Measurements from ENCODE around the gene ST6GALNAC2. TPM values are rescaled to one million over a fixed set of nuclear protein-coding genes. Genes with fewer than 3 reads are reported as not detected.

The ST6GALNAC2 gene
- total RNA-seq, 4 donors from 2014 or later = 8.7 to 17.8 (median 13.3) TPM

- Histone ChIP-seq H3K9me3 (no peaks in the 10 kb centered on the region), H3K4me1 (peaks cover 47 to 62% (median 59%) of the 10 kb centered on the region in 4 donors), H3K27me3 (peaks cover 0 to 56% (median 0%) of the 10 kb centered on the region in 4 donors), H3K27ac (replicated peaks in 1 of 4) (peak overlapping the region; percentile 80 to 90 (median 85)), H3K4me3 (no peak overlapping the region), H3K36me3 (peaks cover 0 to 3% (median 0%) of the 10 kb centered on the region in 4 donors)
- WGBS = 89% methylated on average over 26 of the region's 32 CpGs
- TF ChIP-seq CTCF (IDR thresholded peaks at IDR 0.05) (no peak), EP300 (IDR thresholded peaks at IDR 0.05) (no peak), POLR2AphosphoS5 (IDR thresholded peaks at IDR 0.05) (no peak), POLR2A (IDR thresholded peaks at IDR 0.05; ENCODE audit: low read depth) (no peak)
- DNase-seq (ENCODE audit: extremely low spot score) = no peak
- intact Hi-C loops (cut with DNase I) = no loop called here
Observed at GRCh38 chr17:76530811-76531485, 54.7 kb downstream of the ST6GALNAC2 start.

DNA sequence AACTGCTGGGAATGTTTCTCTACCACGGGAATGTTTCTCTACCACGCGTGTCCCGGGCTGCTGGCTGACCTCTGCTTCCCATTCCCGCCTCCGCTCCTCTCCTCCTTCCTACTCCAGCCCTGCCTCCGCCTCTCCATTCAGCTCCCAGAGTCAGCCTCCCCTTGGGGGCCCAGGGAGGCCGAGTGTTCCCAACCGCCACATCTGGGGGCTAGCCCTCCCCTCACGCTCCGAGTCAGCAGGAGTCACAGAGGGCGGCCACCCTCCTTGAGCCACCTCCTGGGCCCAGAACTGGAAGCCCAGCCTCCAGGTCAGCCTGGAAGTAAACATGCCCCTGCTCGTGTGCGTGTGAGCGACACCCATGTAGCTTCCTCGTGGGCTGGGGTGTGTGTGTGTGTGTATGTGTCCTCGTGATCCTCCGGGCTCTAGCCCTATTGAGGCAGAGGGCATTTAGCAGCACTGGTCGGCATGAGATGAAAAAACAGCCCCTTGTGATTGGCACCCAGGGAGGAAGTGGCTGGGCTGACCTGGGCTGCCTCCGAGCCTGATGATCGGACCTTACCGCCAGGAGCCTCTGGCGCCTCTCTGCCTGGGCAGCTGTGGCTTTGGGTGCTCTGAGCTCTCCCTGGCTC, 55.5 kb downstream of the ST6GALNAC2 start:
- WGBS = 57% methylated on average over 22 of the region's 23 CpGs
- H3K27ac ChIP-seq (replicated peaks in 1 of 4) = peak overlapping the region; percentile 80 to 90 (median 85)
- peaks cover 0 to 3% (median 0%) of the 10 kb centered on the region in 4 donors for H3K36me3 ChIP-seq
- no peaks in the 10 kb centered on the region for H3K9me3 ChIP-seq
- TF ChIP-seq CTCF (IDR thresholded peaks at IDR 0.05) = no peak
- peak; percentile 7 to 30 for TF ChIP-seq POLR2AphosphoS5 (IDR thresholded peaks at IDR 0.05)
- no peak for TF ChIP-seq POLR2A (IDR thresholded peaks at IDR 0.05; ENCODE audit: low read depth)
- no peak for TF ChIP-seq EP300 (IDR thresholded peaks at IDR 0.05)
- H3K27me3 ChIP-seq = peaks cover 0 to 48% (median 0%) of the 10 kb centered on the region in 4 donors
- peak overlapping the region in 3 of 4 donors; percentile 8 to 34 (median 18) for H3K4me3 ChIP-seq
- DNase-seq (ENCODE audit: extremely low spot score) = no peak
- peaks cover 49 to 56% (median 55%) of the 10 kb centered on the region in 4 donors for H3K4me1 ChIP-seq
- intact Hi-C loops (cut with DNase I) = no loop called here

- Histone ChIP-seq H3K27me3 (peaks cover 0 to 41% (median 0%) of the 10 kb centered on the region in 4 donors), H3K9me3 (no peaks in the 10 kb centered on the region), H3K36me3 (peaks cover 0 to 3% (median 0%) of the 10 kb centered on the region in 4 donors), H3K27ac (replicated peaks in 1 of 4) (peak overlapping the region; percentile 80 to 90 (median 85)), H3K4me3 (peak overlapping the region in 3 of 4 donors; percentile 8 to 34 (median 18)), H3K4me1 (peaks cover 56 to 63% (median 61%) of the 10 kb centered on the region in 4 donors)
- TF ChIP-seq EP300 (IDR thresholded peaks at IDR 0.05) = no peak
- TF ChIP-seq POLR2AphosphoS5 (IDR thresholded peaks at IDR 0.05) = peak; percentile 16 to 69
- intact Hi-C loops (cut with DNase I) = no loop called here
- no peak for DNase-seq (ENCODE audit: extremely low spot score)
- WGBS = 37% methylated on average over 7 of the region's 20 CpGs
Observed at GRCh38 chr17:76529224-76530094, 56.2 kb downstream of the ST6GALNAC2 start.

GRCh38 chr17:76528528-76529223, 57.0 kb downstream of the ST6GALNAC2 start:
- peak overlapping the region in 3 of 4 donors; percentile 9 to 34 (median 10) for H3K4me3 ChIP-seq
- TF ChIP-seq CTCF (IDR thresholded peaks at IDR 0.05) (no peak), EP300 (IDR thresholded peaks at IDR 0.05) (no peak), POLR2A (IDR thresholded peaks at IDR 0.05; ENCODE audit: low read depth) (no peak), POLR2AphosphoS5 (IDR thresholded peaks at IDR 0.05) (no peak)
- WGBS = 66% methylated on average over 27 of the region's 31 CpGs
- no peak for DNase-seq (ENCODE audit: extremely low spot score)
- peaks cover 0 to 3% (median 0%) of the 10 kb centered on the region in 4 donors for H3K36me3 ChIP-seq
- intact Hi-C loops (cut with DNase I) = no loop called here
- peaks cover 58 to 65% (median 63%) of the 10 kb centered on the region in 4 donors for H3K4me1 ChIP-seq
- peaks cover 0 to 41% (median 0%) of the 10 kb centered on the region in 4 donors for H3K27me3 ChIP-seq
- no peaks in the 10 kb centered on the region for H3K9me3 ChIP-seq
- H3K27ac ChIP-seq (replicated peaks in 1 of 4) = peak overlapping the region; percentile 80 to 90 (median 85)

All from esophagus muscularis mucosa (tissue), 4 donors.